Ovary (tissue), 9 donors: ENCODE results near the gene TJAP1. TPM values are rescaled to one million over a fixed set of nuclear protein-coding genes. Genes with fewer than 3 reads are reported as not detected.

Source experiments
- DNase-seq, 5 donors: peaks; one replicate each; pipeline ENCODE4 v3.0.0-alpha.2; 2019 to 2020
- H3K27ac ChIP-seq, 2 donors: fragments of 200-600 bp; one replicate each; pipeline versions ENCODE4 v1.5.1 to v1.8.0; 2019 to 2022
- H3K27me3 ChIP-seq: fragments of 200-600 bp; one replicate; pipeline ENCODE4 v1.8.0; 2022
- H3K36me3 ChIP-seq: fragments of 200-600 bp; sonication (generic); one replicate; pipeline ENCODE4 v1.5.1; 2019
- H3K4me1 ChIP-seq: one replicate; pipeline ENCODE4 v1.8.1; 2013; ENCODE audit warnings: mild to moderate bottlenecking, moderate library complexity; ENCODE audit not compliant: insufficient read depth
- H3K4me3 ChIP-seq: fragments of 200-600 bp; sonication (generic); one replicate; pipeline ENCODE4 v1.5.1; 2017
- H3K9me3 ChIP-seq, 2 donors: fragments of 200-600 bp in 1 of 2; sonication (generic) in 1 of 2; one replicate each; pipeline versions ENCODE4 v1.5.1 to v1.8.1; 2013 to 2019; ENCODE audit warnings: mild to moderate bottlenecking in 1 of 2, moderate library complexity in 1 of 2
- CTCF ChIP-seq, 3 donors: fragments of 450-650 bp in 2 of 3; fragments of 200-600 bp in 1 of 3; IDR thresholded peaks; one replicate each; pipeline versions ENCODE4 v1.5.1 to v1.8.0; 2016 to 2022; ENCODE audit warnings: antibody characterized with exemption in 3 of 3, mild to moderate bottlenecking in 1 of 3
- EP300 ChIP-seq: sonication (generic); formaldehyde crosslinking; IDR thresholded peaks from one replicate; pipeline ENCODE4 v1.6.1; 2017; ENCODE audit warnings: antibody characterized with exemption
- POLR2A ChIP-seq: fragments of 450-650 bp; IDR thresholded peaks from one replicate; pipeline ENCODE4 v1.6.1; 2017; ENCODE audit warnings: antibody characterized with exemption, mild to moderate bottlenecking, moderate library complexity
- WGBS, 3 donors: extraction: QIAGEN DNeasy Blood & Tissue Kit in 1 of 3; methylation state at CpG; one replicate each; pipeline versions ENCODE4 v1.1.5 to v1.1.7; 2013 to 2017; 5-methylcytosine and 5-hydroxymethylcytosine counted together
- intact Hi-C, 4 donors: fragments of 100-400 bp; cut with DNase I; formaldehyde crosslinking; loops; one replicate each; pipeline versions ENCODE4 v1.11.0 to v1.15.1; 2022 to 2023
- polyA plus RNA-seq, 2 donors: library from polyadenylated mRNA; stranded (reverse); fragments of 200-250 nt in 1 of 2; fragments of 350-450 nt in 1 of 2; fragmentation: Illumina TruSeq in 1 of 2; extraction: RNeasy Lipid Tissue Mini Kit (QIAGEN cat#74804) in 1 of 2; gene quantifications; one replicate each; pipeline ENCODE4 v1.2.3, GENCODE V29; 2013 to 2014
- total RNA-seq, 7 donors: library from RNA; depleted of rRNA in 2 of 7; stranded (reverse); fragments of >200 nt in 2 of 7; fragmentation: NEBNext Ultra II Directional in 3 of 7; extraction: Animal tissue kit (Norgen Biotek cat#: 25700) in 3 of 7; gene quantifications; one replicate each; pipeline versions ENCODE4 v1.1.0 to v1.2.4, GENCODE V29; 2016 to 2023
- donor health status: DM: no; HTN: no; CAD: no; lungs with moderate emphysema.
- donor health status: DM: no; HTN: no; CAD: no.
- donor health status: Bipolar disorder and iron deficiency.
- donor health status: DM: yes; HTN: yes; CAD: no.
- donor health status: DM: no; HTN: no; CAD: no.
- donor health status: DM: yes; HTN: yes; CAD: no.

The TJAP1 gene
- total and polyA plus RNA-seq, 9 donors: 12.9 to 44.8 (median 34.0) TPM

GRCh38 chr6:43511824-43512415 is 34.5 kb downstream of the TJAP1 start:
- peaks cover 16% of the 10 kb centered on the region for H3K4me1 ChIP-seq
- H3K4me3 ChIP-seq: no peak overlapping the region
- H3K36me3 ChIP-seq: no peaks in the 10 kb centered on the region
- 74 to 82% (median 77%) methylated on average over 11 of the region's 11 CpGs for WGBS, 3 donors
- DNase-seq: no peak
- H3K9me3 ChIP-seq: no peaks in the 10 kb centered on the region
- TF ChIP-seq POLR2A (no peak), CTCF (IDR thresholded peaks at IDR 0.05) (no peak), EP300 (no peak)
- intact Hi-C loops: loop anchor here in 1 of 4 donors (5.0 kb wide), 1 partner anchor 665 kb away; no protein-coding TSS in a partner anchor
- no peak overlapping the region for H3K27ac ChIP-seq
- no peaks in the 10 kb centered on the region for H3K27me3 ChIP-seq

- TF ChIP-seq POLR2A (no peak), EP300 (no peak), CTCF (IDR thresholded peaks at IDR 0.05) (no peak)
- DNase-seq: no peak
- no peak overlapping the region for H3K27ac ChIP-seq
- H3K9me3 ChIP-seq: no peaks in the 10 kb centered on the region
- H3K36me3 ChIP-seq: no peaks in the 10 kb centered on the region
- no peaks in the 10 kb centered on the region for H3K27me3 ChIP-seq
- intact Hi-C loops: no loop called here
- 58 to 68% (median 61%) methylated on average over 9 of the region's 9 CpGs for WGBS, 3 donors
- H3K4me1 ChIP-seq: peaks cover 14% of the 10 kb centered on the region
- peak overlapping the region; percentile 61 for H3K4me3 ChIP-seq
Measured at GRCh38 chr6:43515808-43516207, 38.4 kb downstream of the TJAP1 start.

GRCh38 chr6:43516367-43516696 is 39.0 kb downstream of the TJAP1 start:
- 0 to 1% (median 0%) methylated on average over 10 of the region's 10 CpGs for WGBS, 3 donors

GRCh38 chr6:43516697-43517504 is 39.5 kb downstream of the TJAP1 start, which contains the start of the genes POLR1C and YIPF3:
POLR1C (plus strand) TSS chr6:43517089; CDS start chr6:43517110, 21 bp downstream.
YIPF3 (minus strand) TSS chr6:43516926; CDS start chr6:43516807, 119 bp downstream.
- H3K36me3 ChIP-seq: no peaks in the 10 kb centered on the region
- intact Hi-C loops: no loop called here
- peaks cover 13% of the 10 kb centered on the region for H3K4me1 ChIP-seq
- WGBS, 3 donors: 0% methylated on average over 51 to 57 of the region's 57 CpGs
- no peaks in the 10 kb centered on the region for H3K9me3 ChIP-seq
- H3K27me3 ChIP-seq: no peaks in the 10 kb centered on the region
- H3K4me3 ChIP-seq: peak within 1 kb of the TSS; percentile 61
- H3K27ac ChIP-seq: peak within 1 kb of the TSS; percentile 51 to 54
- TF ChIP-seq EP300 (no peak), CTCF (IDR thresholded peaks at IDR 0.05) (no peak), POLR2A (no peak)
- DNase-seq: peak; percentile 97 to 99 (median 98)

More at GRCh38 chr6:43516367-43516696, 39.0 kb downstream of the TJAP1 start:
- no peak for DNase-seq
- no peaks in the 10 kb centered on the region for H3K36me3 ChIP-seq
- H3K27ac ChIP-seq: peak overlapping the region; percentile 51 to 54
- H3K4me1 ChIP-seq: peaks cover 13% of the 10 kb centered on the region
- TF ChIP-seq CTCF (IDR thresholded peaks at IDR 0.05) (no peak), POLR2A (no peak), EP300 (no peak)
- intact Hi-C loops: no loop called here
- peak overlapping the region; percentile 61 for H3K4me3 ChIP-seq
- H3K27me3 ChIP-seq: no peaks in the 10 kb centered on the region
- H3K9me3 ChIP-seq: no peaks in the 10 kb centered on the region
